NCI-H1092 treated with DMSO at 0.1 percent for 48 hours (cell line): Measurements from ENCODE around the gene AKIP1.
"Not testable (repeated sequence)": the region's sequence is repeated elsewhere in the genome, so short reads cannot be mapped to it uniquely, and the experiment has no call there.

Experiments used
- DNase-seq: peaks from one replicate; lab custom pipeline; 2025; lab: John Stamatoyannopoulos, UW

The AKIP1 gene

GRCh38 chr11:8917157-8917825, 6.3 kb downstream of the AKIP1 start:
- DNase-seq = no peak

DNA sequence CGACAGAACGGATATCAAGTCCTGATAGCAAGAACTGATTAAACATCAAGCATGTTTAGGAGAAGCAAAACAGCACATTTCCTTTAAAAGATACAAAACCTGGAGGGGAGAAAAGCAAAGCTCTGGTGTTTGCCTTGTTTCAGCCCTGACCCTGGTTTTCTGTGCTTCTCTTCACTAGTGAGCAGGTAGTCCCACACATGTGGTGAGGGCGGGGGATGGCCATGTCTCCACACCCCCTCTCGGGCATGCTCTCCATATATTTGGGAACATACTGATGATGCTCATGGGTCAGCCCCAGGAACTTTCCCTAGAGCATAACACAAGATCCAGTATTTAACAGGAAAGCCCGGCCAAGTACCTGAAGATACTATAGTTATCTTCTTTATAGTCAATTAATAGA, 11.7 kb downstream of the AKIP1 start:
- DNase-seq = no peak

DNA sequence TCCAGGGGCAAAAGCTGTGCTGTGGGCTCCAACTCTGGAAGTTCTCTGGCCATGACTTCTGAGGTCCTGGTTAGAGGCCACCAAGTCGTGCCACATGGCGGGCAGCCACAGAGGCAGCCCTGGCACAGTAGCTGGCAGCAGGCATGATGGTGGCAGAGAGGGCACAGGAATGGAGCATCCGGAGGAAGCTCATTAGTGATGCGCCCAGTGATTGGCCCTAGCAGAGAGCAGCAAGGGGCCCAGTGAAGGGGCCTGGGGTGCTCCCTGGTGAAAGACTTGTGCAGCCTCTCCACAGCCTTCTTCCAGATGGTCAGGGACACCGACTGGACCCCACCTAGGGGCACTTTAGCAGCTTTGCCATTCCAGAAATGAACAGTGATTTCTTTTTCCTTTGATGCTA, 14.7 kb downstream of the AKIP1 start:
- no peak for DNase-seq

DNA sequence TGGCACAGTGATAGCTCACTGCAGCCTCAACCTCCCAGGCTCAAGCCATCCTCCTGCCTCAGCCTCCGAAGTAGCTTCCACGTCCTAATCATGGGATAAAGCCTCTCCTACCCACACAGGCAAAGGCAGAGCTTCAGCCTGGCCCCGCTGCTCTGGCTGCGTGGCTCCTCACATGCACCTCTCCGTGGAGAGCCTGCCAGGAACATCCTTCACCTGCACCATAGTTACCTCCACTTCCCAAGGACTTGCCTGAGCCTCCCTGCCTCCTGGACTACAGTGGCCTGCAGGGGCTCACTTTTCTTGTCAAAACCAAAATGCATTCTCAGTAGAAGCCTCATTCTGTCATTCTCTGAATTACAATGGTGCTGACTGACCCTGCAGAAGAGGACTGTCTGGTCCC, 15.2 kb downstream of the AKIP1 start:
- DNase-seq = no peak

DNA sequence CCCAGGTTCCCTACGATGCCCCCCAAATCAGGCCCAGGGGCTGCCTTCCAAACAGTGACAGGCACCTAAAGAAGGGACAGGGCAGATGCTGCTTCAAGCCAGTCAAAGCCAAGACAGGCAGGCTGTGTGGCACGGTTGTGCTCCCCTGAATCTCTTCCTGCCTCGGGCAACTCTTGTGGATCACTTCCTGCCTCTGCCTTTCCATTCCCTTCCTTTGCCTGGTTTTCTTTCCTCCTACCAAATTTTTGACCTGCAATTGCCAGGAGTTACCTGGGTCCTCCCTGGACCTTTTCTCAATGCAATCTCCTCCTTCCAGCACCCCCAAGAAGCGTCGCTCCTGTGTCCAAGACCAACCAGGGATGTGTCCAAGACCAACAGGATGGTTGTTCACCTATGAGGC, 16.2 kb downstream of the AKIP1 start:
- no peak for DNase-seq

DNA sequence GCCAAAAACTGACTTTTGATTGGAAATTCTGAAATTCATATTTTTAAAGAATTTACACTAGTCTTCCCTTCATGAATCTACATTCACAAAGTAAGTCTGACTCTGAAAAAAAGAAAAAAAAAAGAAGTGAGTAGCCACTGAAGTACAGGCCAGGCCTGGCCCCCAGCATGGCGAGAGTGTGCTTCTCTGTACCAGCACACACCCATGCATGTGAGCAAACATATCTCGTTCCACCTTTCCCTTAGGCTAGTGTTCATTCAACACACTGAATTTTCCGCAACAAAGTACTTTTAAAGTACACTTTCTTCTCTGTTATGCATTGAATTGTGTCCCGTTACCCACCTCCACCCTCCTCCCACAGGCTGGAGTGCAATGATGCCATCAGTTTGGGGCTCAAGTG, 17.2 kb downstream of the AKIP1 start:
- no peak for DNase-seq

- no peak for DNase-seq
These were observed 18.1 kb downstream of the AKIP1 start for GRCh38 chr11:8928981-8929615.

DNA sequence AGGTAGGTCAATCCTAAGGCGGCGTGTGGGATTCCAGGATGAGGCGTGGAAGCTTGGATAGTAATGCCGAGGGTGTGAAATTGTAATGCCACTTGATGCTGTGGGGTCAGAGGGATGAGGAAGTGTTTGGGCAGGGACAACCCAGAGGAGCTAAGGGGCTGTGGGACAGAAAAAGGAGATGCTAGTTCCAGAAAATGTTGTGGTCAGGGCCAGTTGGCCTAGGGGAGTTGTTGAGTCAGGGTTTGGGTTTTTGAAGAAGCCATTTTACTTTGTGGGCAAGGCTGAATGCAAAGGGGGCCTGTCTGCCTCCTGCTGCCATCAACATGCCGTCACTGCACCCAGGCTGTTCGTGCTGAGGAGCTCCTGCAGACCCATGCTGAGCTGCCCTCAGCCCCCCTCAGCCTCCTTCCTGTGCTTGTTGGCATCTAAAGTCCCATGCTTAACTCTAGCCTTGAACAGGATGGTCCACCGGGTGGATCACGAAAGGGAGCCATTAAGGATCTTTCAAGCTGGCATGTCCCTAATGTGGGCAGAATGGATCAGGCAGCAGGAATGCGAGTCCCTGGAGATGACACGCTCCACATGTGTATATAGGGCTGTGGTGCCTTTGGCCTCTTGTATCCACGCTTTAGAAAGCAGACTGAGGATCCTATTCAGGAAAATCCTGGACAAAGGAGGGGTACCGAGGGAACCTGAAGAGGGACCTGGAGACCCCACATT, 19.6 kb downstream of the AKIP1 start:
- DNase-seq = no peak

DNA sequence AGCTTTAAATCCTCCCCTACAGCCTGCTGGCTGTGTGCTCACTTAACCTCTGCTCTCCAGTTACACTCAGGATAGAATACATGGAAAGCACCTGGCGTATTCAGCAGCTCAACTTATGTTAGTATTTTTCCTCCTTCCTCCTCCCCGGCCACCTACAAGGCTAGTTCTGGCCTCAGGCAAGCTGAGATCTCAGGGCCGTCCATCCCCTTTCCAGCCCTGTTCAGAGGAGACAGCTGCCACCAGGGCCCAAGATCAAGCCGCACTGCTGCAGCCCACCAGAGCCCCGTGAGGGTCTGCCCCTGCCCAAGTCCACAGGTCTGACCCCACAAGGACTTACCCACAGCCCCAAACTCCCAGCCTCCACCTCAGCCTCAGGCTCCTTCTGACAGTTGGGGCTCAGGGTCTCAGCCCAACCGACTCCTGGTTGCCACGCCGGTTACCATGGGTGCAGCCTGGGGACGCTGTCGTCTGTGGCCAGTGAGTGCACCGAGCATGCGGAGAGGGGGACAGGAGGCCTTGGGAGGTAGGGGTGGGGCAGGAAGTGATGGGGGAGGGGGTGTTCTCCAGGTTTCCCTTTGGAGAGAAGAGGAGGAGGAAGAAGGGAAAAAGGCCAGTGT, 21.7 kb downstream of the AKIP1 start, which contains the start of gene C11orf16:
C11orf16 (minus strand) TSS at position 384 of the 617 bp plus-strand sequence. CDS start 639 bp downstream, outside the sequence.
- DNase-seq = no peak

GRCh38 chr11:8933931-8934330, 22.9 kb downstream of the AKIP1 start:
- no peak for DNase-seq

GRCh38 chr11:8934742-8935488, 23.9 kb downstream of the AKIP1 start:
- no peak for DNase-seq

- DNase-seq = not testable (repeated sequence)
These were observed 24.8 kb downstream of the AKIP1 start for GRCh38 chr11:8935789-8936188.

DNA sequence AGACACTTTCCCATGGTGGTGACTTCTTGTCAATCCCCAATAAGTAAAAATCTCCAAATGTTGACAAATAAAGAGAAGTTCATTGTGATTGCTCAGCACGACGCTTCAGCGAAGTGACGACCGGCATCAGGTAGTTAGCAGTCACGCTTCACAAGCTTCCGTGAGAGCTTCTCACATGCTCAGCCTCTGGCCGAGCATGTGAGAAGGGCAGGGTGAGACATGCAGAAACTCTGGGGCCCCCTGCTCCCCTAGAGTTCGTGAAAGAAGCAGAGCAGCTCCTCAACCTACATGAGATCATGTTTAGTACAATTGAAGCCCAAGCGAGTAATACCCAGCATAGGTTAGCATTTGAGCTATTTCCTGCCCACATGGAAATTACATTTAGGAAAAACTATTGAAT, 26.2 kb downstream of the AKIP1 start:
- DNase-seq = no peak

DNA sequence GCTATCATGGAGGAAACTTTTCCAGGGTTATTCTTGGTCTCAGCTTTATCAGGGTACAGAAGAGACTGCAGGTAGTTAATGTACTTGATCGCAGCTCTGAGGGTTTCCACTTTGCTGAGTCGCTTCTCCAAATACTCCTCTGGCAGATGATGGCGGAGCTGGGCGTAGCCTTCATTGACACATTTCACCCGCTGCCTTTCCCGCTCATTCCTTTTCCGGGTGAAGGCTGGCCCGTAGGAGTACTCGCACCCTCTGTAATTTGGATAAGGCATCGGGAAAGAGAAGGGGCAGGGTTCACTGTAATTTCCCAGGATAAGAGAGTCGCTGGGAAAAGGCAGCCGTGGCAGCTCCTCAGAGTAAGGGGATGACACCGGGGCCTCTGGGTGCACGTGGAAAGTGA, 26.7 kb downstream of the AKIP1 start:
- no peak for DNase-seq

GRCh38 chr11:8941341-8942103, 30.5 kb downstream of the AKIP1 start:
- no peak for DNase-seq

DNA sequence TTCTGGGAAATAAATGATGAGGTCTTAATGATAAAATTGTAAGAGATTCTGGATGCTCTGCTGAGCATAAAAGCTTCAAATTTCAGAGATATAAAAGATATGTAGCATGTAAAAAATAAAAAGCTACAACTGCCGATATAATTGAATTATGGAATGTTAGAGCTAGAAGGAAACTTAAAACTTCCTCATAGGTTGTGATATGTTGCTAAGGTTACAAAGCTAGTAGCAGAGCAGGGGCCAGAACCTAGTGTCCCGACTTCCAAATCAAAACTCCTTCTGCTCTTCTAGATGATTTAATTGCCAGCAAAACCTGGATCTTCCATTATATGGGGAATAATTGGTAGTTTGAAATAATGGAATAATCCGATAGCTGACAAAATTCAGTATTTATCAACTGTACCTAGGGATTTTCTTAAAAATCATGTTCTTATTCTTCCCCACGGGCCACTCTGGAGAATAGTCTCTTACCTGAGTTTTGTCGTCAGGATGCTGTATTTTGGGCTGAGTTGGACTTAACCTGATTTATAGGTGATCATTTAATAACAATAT, 31.6 kb downstream of the AKIP1 start, which contains the start of gene ASCL3:
ASCL3 (minus strand) TSS at position 499 of the 549 bp plus-strand sequence. CDS start 4,855 bp downstream, outside the sequence.
- DNase-seq = no peak

DNA sequence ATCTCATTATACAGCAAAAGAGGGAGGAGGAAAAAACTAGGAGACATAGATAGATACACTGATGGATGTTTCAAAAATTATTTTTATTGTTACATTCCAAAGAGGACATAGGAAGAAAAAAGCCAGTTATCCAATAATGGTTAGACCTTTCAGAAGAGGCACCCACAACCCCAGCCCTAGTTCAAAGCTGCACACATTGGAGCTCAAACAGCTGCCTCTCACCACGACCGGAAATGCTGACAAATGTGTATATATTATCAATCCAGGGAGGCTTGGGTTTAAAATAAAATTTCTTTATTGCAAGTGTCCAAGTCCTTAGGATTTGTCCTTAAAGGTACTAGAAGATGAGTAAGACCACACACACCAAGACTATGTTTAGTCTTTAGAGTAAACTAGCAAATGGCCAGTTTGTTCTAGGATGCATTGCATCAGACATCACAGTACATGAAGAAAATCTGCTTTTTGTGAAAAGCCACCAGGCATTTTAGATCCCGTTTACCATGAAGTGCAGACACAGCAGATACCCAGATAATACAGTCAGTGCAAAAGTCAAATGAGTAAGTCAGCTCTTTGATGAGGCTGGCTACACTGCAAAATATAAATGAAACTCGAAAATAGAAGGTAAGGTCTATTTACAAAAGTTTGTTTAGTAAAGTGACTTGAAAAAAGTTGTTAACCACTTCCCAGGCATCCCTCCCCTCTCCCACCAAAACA, 36.4 kb downstream of the AKIP1 start:
- DNase-seq = no peak

GRCh38 chr11:8948886-8949285, 37.9 kb downstream of the AKIP1 start:
- DNase-seq = no peak

GRCh38 chr11:8956860-8957259, 45.9 kb downstream of the AKIP1 start:
- no peak for DNase-seq

GRCh38 chr11:8959546-8960166, 48.7 kb downstream of the AKIP1 start:
- peak; percentile 19 for DNase-seq
